HG02798 (cell line): ENCODE measurements around the gene ERCC1.

ENCODE experiments used
- ATAC-seq: cut with Tn5 transposase; IDR thresholded peaks from one replicate; pipeline ENCODE4 v1.9.1; 2021; ENCODE audit warnings: mild to moderate bottlenecking; ENCODE audit not compliant: unreplicated experiment, poor library complexity

ERCC1 gene

DNA sequence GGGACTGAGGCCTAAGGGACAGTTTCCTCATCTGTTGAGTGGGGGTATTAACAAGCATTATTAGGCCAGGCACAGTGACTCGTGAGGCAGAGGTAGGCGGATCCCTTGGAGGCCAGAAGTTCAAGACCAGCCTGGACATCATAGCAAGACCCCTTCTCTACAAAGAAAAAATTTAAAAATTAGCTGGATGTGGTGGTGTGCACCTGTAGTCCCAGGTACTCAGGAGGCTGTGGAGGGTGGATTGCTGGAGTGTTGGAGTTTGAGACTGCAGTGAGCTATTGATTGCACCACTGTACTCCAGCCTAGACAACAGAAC, 32.7 kb upstream of the ERCC1 start:
- no peak for ATAC-seq

DNA sequence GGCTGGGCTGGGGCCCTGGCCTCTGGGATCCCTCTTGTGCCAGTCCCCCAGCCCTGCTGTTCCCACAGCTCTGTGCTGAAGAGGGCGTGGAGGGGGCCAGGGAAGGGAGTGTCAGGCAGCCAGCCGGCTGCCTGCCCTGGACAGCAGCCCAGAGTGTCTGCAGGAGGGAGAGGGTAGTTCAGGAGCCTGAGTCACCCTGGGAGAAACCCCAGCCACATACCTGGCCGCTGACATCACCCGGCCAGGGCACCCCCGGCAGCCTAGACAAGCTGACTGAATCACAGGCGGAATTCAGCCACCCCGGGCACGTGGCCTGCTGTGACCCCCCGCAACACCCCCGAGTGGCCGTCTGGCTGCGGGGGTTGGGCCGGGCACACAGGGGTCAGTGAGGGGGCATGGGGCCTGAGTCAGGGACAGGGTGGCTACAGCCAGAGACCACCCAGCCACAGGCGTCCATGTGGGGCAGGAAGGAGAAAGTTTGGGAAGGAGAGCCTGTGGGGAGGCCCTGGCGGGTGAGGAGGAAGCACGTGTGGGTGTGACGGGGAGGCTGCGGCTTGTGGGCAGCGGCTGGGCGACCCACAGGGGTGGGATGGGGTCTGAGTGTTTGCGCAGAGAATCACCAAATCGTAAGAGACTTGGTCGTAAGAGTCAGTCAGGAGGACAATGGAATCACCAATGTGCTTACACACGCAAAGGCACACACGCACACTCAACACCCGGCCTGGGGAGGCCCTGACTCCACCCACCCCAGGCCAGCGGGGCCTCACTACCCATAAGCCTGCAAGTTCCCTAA, 32.2 kb upstream of the ERCC1 start:
- ATAC-seq: no peak

DNA sequence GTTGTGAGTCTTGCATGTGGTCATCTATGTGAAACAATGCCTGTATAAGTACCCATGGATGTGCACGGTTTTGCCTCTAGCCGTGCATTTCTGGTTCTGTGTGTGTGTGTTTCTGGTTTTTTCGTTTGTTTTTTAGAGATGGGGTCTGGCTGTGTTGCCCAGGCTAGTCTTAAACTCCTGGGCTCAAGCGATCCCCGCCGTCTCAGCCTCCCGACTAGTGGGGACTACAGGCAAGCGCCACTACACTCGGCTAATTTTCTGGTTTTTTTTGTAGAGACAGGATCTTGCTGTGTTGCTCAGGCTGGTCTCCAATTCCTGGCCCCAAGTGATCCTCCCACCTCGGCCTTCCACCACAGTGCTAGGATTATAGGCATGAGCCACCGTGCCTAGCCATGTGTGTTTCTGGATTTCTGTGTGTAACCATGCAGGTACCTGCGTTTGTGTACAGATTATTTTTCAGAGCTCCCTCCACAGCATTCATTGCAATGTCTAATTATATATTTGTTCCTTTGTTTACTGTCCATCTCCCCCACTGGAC, 28.2 kb upstream of the ERCC1 start:
- no peak for ATAC-seq

DNA sequence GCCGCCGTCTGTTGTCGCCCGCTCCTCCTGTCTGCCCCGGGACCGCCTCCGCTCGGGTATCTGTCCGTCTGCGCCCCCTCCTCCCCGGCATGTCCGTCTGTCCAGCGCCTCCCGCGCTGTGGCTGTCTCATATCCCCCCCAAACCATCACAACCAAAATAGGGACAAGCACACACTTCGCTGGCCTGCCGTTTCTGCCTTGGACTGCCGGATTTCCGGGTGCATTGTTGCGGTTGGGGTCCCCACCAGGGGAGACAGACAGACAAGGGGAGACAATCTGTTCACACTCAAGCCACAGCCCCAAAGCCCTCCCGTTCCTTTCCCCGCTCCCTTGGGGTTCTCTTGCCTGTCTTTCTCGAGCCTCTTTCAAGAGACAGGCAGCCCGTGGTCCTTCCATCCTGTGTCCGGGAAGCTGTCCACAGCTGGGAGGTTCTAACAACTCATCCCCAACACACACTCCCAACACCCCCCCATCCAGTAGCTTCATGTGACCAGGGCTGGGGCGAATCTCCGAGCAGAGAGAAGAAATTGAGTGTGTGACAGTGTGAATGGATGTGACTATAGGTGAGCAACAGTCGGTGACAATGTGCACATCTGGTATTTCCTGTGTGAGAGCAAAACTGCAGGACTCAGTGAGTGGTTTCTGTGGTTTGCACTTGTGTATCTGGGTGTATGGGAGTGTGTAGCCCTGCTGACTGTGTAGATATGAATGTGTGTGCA, 27.6 kb upstream of the ERCC1 start:
- ATAC-seq: peak; percentile 10

DNA sequence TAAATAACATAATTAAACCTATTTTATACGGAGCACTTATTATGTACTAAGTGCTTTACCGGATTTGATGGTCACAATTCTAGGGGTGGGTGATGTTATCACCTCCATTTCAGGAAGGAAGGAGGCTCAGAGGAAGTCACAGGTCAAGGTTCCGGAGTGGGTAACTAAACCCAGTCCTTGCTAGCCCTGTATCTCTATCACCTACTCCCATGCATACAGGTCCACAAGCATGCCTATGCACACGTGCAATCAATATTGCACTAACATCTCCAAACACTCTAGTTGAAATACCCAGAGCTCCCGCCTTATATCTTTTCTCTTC, 26.3 kb upstream of the ERCC1 start:
- ATAC-seq: no peak

DNA sequence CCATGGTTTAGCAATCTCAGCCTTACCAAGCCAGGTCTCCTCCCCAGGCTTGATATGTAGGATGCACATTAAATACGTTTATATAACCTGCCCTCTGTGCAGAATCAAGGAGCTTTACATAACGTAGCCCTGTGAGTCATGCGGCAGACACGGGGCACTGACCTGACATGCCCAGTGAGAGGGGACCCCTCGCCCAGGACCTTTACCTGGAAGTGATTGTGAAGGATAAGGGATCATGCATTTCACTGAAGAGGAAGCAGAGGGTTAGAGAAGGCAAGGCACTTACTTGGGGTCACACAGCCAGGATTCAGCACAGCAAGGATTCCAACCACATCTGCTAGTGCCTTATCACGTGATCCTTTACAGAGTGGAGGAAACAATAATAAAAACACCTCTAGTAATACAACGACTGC, 25.2 kb upstream of the ERCC1 start:
- ATAC-seq: no peak

DNA sequence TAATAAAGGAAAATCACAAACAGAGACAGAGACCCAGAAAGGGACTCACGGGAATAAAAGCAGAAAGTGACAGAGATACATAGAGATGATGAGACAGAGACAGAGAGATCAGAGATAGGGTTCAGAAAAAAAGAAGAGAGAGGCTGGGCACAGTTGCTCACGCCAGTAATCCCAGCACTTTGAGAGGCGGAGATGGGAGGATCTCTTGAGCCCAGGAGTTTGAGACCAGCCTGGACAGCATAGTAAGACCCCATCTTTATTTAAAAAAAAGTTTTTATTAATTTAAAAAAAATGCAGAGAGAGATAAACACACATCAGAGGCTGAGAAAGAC, 24.7 kb upstream of the ERCC1 start:
- no peak for ATAC-seq

DNA sequence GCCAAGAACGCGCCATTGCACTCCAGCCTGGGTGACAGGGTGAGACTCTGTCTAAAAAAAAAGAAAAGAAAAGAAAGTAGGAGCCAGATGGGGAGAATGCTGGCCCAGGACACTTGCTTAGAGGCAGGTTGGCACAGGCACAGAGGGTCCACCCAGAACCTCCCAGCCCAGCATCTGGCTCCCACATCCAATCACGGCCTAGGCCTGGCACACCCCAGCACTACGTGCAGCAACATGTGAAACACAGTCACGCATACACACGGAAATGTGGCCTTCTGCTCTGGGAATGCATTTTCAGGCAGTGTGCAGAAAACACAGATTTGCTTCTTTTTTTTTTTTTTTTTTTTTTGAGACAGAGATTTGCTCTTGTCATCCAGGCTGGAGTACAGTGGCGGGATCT, 23.2 kb upstream of the ERCC1 start:
- ATAC-seq: no peak

DNA sequence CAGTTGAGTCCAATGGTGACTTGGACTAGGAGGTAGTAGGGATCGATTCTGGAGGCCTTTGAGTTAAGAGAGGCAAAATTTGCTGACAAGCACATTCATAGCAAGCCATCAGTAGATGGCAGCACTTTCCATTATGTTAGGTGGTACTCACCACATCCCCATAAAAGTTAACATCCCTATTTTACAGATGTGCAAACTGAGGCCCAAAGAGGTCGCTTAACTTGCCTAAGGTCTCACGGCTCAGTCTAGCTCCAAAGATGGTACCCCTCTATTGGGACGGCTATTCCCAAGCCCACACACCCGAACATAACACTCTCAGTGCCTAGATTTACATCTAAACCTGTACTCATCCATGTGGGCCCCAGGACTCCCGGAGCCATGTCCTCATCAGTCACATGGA, 22.6 kb upstream of the ERCC1 start:
- ATAC-seq: no peak

DNA sequence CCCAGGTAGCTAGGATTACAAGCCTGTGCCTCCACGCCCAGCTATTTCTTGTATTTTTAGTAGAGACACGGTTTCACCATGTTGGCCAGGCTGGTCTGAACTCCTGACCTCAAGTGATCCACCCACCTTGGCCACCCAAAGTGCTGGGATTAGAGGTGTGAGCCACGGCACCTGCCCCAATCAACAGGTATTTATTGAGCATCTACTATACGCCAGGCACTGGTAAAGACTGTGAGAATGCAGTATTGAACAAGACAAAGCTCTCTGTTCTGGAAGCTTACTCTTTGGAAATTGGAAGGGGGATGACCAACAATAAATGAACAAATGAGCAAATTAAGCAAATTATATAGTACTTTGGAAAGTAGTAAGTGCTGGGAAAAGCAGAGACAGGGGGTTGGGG, 21.4 kb upstream of the ERCC1 start:
- no peak for ATAC-seq

DNA sequence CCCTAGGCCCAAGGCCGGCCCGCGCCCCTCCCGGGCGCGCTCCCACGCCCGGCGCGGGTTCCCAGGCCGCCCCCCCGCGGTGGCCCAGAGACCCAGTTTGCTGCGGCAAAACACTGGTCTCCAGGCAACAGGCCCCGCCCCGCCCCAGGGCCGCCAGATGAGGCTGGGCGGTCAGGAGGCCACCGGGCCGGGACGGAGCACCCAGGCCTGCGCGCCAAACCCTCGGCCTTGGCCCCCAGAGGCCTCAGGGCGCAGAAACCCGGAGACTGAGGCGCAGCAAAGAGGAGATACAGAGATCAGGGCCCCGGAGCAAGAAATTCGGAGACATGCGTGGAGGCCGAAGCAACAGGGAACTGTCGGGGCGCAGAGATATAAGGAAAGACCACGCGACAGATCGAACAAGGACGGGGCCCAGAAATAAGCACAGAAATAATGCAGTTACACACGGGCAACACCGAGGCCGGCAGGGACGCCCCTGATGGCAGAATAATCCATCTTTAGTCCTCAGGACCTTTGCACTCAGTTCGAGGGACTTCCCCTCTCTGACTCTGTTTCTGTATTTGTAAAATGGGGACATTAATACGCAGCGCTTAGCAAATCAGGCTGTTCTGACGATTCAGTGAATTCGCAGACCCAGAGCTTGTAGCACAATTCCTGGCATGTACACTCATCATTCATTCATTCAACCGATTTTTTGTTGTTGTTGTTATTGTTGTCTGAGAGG, 20.8 kb upstream of the ERCC1 start:
- ATAC-seq: peak; percentile 61

DNA sequence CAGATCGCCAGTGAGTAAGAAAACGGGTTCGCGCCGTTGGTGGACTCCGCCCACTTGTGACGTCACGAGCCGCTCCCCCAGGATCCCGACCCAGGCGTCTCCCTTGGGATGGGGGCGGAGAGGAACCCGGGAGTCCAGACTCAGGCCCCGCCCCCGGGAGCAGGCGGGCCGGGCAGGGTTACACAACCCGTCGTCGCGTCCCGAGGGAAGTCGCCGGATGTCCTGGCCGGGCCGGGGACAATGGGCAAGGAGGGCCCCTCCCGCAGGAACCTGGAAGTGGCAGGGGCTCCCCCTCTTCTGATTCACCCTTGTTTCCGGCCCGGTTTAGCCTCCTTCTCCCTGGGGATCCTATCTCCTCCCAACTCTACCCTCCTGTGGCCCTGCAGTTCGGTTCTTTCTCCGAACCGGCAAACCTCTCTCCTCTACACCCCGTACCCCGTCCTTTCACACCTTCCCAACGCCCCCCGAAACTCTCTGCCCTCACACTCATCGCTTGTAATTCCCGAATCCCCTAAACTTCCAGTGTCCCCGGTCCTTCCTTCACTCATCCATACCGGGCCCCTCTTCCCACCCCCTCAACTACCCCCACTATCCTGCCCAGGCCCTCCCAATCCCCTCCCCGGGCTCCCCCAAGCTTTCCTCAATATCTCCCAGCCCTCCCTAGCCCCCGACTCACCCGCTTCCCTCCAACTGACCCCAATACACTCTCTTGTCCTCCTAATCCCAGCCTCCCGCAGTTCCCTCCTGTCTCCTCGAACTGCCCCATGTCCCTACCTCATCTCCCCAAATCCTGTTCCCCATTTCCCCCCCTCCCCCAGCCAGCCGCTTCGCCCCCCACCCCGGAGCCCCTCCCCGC, 20.0 kb upstream of the ERCC1 start:
- ATAC-seq: no peak

DNA sequence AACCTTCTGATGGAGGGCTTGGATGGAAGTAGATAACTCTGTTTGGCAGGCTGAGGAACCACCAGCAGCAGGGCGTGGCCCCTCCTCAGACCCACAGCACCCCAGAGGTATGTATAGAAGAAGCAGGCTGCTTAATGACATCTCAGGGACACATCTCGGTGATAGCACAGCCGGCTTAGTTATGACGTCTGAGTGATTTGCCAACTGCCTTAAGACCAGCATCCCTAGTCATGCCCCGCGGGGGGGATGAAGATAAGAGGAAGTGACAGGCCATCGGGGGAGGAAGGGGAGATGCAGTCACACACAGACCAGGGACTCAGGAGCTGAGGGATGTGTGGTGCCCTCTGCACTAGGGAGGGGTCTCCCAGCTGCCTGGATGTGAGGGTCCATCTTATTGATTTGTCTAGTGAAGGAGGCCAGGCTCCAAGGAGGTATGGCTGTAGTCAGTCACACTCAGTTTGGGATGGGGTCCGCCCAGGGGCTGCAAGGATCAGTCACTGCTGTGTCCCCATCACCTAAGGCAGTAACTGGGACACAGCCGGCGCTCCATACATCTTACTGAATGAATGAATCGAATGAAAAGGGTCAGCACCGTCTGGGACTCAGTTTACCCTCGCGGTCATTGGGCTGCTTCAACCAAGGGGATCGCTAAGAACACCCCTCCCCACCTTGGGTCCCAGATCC, 19.2 kb upstream of the ERCC1 start:
- no peak for ATAC-seq

DNA sequence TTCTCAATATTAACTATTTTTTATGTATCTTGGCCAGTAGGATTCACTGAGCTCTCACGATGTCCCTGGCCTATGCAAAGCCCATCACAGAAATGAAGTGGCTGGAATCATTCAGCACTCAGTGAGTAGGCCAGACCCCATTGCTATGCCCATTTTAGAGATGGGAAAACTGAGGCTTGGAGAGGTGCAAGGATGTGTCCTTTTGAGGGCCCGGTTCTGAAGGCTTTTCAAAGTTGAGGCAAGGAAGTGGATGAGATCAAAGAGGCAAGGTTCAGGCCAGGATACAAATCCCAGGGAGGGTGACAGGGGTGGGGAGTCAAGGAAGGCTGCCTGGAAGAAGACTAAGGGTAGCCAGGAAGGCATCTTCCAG, 18.7 kb upstream of the ERCC1 start:
- ATAC-seq: no peak

DNA sequence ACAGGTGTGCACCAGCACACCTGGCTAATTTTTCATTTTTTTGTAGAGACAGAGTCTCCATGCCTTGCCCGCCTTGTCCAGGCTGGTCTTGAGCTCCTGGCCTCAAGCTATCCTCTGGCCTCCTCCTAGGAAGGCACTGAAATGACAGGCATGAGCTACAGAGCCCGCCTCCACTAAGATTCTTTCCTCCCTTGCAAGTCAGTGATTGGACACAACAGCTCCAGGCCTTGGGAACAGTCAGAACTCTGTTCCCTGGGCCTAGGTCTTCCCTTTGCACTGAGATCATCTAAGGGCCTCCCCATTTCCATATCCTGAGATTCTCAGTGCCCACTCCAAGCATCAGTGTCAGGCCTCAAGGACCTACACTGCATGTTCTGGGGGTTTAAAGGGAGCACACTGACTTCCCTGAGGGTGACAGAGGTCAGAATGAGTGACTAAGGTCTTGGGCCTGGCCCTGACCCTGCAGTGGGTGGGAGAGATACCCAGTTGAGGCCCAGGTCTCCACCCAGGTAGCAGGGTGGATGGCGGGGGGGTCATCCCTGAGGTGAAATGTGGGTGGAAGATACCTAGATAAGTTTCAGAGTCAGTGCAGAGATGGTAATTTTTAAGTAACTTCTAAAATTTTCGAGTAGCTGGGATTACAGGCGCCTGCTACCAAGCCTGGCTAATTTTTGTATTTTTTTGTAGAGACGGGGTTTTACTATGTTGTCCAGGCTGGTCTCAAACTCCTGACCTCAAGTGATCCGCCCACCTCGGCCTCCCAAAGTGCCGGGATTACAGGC, 17.3 kb upstream of the ERCC1 start:
- ATAC-seq: no peak

DNA sequence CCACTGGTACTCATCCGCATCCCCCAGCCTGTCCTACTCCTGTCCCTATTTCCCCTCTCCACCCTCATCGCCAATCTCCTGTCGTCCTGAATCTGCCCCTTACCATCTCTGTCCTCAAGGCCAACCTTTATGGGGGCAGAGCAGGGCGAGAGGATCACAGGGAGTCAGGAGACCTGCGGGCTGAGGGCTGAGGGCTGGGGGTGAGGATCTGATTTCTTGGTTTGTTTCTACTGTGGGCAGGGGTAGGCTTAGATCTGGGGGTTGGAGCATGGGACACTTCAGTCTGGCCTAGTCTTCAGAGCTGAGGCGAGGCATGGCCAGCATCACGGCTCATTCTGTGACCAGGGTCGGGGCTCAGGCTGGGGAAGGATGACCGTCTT, 16.5 kb upstream of the ERCC1 start:
- ATAC-seq: no peak

DNA sequence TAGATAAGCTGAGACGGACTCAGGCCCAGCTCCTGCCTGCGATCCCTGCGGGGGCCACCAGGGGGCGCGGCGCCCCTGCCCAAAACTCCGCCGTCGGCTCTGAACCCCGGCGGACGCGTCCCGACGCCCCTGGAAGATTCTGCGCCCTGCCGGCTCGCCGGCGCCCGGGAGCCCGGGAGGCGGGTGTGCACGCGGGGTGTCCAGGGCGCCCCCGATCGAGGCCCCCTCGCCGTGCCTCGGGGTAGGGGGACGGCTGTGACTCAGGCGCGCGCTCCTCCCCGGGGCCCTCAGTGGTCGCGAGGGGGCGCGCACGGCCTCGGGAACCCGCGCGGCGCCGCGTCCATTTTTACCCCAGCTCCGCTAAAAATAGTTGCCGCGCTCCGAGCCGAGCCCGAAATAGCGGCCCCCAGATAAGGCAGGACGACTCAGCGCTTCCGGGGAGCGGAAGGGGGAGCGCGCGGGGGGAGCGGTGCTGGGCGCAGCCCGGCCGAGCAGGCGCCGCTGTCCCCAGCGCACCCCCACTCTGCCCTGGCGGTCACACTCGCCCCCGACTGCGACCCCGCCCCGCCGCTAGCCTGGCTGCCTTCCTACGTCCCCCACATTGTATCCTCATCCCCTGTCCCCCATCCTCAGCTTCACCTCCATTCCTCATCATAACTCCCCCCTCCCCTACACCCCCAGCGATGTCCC, 16.0 kb upstream of the ERCC1 start:
- peak; percentile 76 for ATAC-seq

DNA sequence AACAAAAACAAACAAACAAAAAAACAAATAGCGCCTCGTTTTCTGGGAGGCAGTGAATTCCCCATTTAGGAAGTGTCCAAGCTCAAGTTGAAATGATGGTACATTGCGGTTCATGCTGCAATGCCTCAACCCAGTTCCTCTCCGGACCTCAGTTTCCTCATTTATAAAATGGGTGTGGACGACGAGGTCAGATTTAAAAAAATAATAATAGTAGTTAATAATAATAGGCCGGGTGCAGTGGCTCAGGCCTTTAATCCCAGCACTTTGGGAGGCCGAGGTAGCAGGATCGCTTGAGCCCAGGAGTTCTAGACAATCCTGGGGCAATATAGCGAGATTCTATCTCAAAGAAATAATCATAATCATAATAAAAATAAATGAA, 15.5 kb upstream of the ERCC1 start:
- ATAC-seq: no peak

DNA sequence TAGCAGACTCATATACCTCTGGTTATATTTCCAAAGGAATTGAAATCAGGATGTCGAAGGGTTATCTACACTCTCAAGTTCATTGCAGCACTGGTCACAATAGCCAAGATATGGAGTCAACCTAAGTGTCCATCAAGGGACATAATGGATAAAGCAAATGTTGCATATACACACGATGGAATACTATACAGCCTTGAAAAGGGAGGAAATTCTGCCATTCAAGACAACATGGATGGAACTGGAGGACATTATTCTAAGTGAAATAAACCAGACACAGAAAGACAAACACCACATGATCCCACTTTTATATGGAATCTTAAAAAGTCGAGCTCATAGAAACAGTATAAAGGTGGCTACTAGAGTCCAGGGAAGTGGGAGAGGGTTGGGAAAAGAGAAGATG, 13.6 kb upstream of the ERCC1 start:
- no peak for ATAC-seq
